Ishikawa (cell line): ENCODE data around the gene DAB1.

Source experiments
- CEBPB ChIP-seq: IDR thresholded peaks from 2 replicates; pipeline ENCODE4 v1.6.1; 2012
- CREB1 ChIP-seq: IDR thresholded peaks from 2 replicates; pipeline ENCODE4 v1.6.1; 2012; ENCODE audit warnings: low read depth
- EGR1 ChIP-seq: IDR thresholded peaks from 2 replicates; pipeline ENCODE4 v1.6.1; 2012
- EP300 ChIP-seq: IDR thresholded peaks from 2 replicates; pipeline ENCODE4 v1.6.1; 2012; ENCODE audit warnings: borderline replicate concordance
- FOXM1 ChIP-seq: IDR thresholded peaks from 2 replicates; pipeline ENCODE4 v1.6.1; 2012; ENCODE audit warnings: low read depth, borderline replicate concordance
- MAX ChIP-seq: IDR thresholded peaks from 2 replicates; pipeline ENCODE4 v1.6.1; 2012
- NFIC ChIP-seq: IDR thresholded peaks from 2 replicates; pipeline ENCODE4 v1.6.1; 2012
- RAD21 ChIP-seq: IDR thresholded peaks from 2 replicates; pipeline ENCODE4 v1.6.1; 2012; ENCODE audit warnings: low read depth
- REST ChIP-seq: IDR thresholded peaks from 2 replicates; pipeline ENCODE4 v1.6.1; 2012; ENCODE audit warnings: low read depth, mild to moderate bottlenecking
- TAF1 ChIP-seq: IDR thresholded peaks from 2 replicates; pipeline ENCODE4 v1.6.1; 2012; ENCODE audit warnings: low read depth, mild to moderate bottlenecking
- TCF12 ChIP-seq: IDR thresholded peaks from 2 replicates; pipeline ENCODE4 v1.6.1; 2012; ENCODE audit warnings: low read depth
- TEAD4 ChIP-seq: IDR thresholded peaks from 2 replicates; pipeline ENCODE4 v1.6.1; 2012
- USF1 ChIP-seq: IDR thresholded peaks from 2 replicates; pipeline ENCODE4 v1.6.1; 2012
- YY1 ChIP-seq: IDR thresholded peaks from 2 replicates; pipeline ENCODE4 v1.6.1; 2012; ENCODE audit warnings: low read depth
- ZBTB7A ChIP-seq: IDR thresholded peaks from 2 replicates; pipeline ENCODE4 v1.6.1; 2012; ENCODE audit warnings: low read depth

Gene DAB1

GRCh38 chr1:56957931-56958330, 465.9 kb downstream of the DAB1 start:
- TF ChIP-seq EP300 (no peak), ZBTB7A (no peak), TCF12 (no peak), TEAD4 (no peak), TAF1 (no peak), CEBPB (no peak), REST (no peak), EGR1 (no peak), NFIC (no peak), CREB1 (no peak), FOXM1 (no peak), YY1 (no peak), RAD21 (no peak), USF1 (no peak), MAX (no peak)

GRCh38 chr1:56954664-56955063, 469.2 kb downstream of the DAB1 start:
- TF ChIP-seq TAF1 (no peak), USF1 (no peak), TCF12 (no peak), ZBTB7A (no peak), YY1 (no peak), EP300 (no peak), MAX (no peak), CEBPB (no peak), RAD21 (no peak), NFIC (no peak)

- TF ChIP-seq EGR1 = no peak
- TF ChIP-seq USF1 = no peak
- TF ChIP-seq CEBPB = no peak
- TF ChIP-seq ZBTB7A = no peak
- TF ChIP-seq TAF1 = no peak
- no peak for TF ChIP-seq REST
Observed at GRCh38 chr1:56953386-56953785, 470.5 kb downstream of the DAB1 start.

- TF ChIP-seq CREB1 (no peak), EGR1 (no peak), CEBPB (no peak), NFIC (no peak), USF1 (no peak), MAX (no peak), EP300 (no peak), RAD21 (no peak), TEAD4 (no peak), TAF1 (no peak), ZBTB7A (no peak), TCF12 (no peak), REST (no peak)
Observed at GRCh38 chr1:56952501-56952900, 471.4 kb downstream of the DAB1 start.
